ENCODE data around the gene ETS2.
"Not testable (repeated sequence)": the region's sequence is repeated elsewhere in the genome, so short reads cannot be mapped to it uniquely, and the experiment has no call there.

ETS2 gene

GRCh38 chr21:38831526-38832467 lies 26.1 kb downstream of the ETS2 start:
- DNase-seq (ENCODE audit: low read depth): peak; percentile 100
- no peak overlapping the region for H3K4me3 ChIP-seq (ENCODE audit: low read depth, low read length)

DNA sequence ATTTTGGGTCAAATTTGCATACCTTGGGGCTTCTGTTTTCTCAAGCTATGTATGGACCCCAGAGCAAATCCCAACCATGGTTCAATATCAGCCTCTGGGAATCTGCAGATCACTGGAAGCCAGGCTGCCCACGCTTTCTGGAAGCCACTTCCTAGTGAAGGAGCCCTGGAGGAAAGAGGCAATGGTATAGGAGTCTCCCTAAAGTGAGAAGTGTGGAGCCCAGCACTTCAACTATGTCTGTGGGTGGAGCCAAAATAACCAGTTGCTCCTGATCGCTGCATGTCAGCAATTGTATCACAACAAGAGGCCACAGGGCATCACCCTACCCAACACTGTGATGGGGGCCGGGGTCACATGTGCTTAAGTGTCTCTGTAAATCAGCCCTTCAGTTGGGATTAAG lies 26.9 kb downstream of the ETS2 start:
- no peak overlapping the region for H3K4me3 ChIP-seq (ENCODE audit: low read depth, low read length)
- DNase-seq (ENCODE audit: low read depth): no peak

DNA sequence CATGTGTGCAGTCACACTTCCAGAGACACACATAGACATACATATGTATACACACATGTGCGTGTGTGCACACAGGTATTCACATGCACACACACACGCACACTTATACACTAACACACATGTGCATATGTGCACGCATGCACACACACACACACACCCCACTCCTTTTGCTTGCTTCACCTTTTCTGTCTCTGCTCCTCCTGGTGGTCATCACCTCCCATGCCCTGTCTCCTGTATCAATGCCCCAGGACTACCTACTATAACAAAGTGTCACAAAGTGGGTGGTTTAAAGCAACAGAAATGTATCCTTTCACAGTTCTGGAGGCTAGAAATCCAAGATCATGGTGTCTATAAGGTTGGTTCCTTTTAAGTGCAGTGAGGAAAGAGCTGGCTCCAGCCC lies 27.4 kb downstream of the ETS2 start:
- no peak for DNase-seq (ENCODE audit: low read depth)
- H3K4me3 ChIP-seq (ENCODE audit: low read depth, low read length): no peak overlapping the region

- DNase-seq (ENCODE audit: low read depth): no peak
- H3K4me3 ChIP-seq (ENCODE audit: low read depth, low read length): no peak overlapping the region
Observed at GRCh38 chr21:38834725-38835124, 29.0 kb downstream of the ETS2 start.

GRCh38 chr21:38837806-38838461 lies 32.2 kb downstream of the ETS2 start:
- H3K4me3 ChIP-seq (ENCODE audit: low read depth, low read length): no peak overlapping the region

GRCh38 chr21:38838598-38839327 lies 33.0 kb downstream of the ETS2 start:
- no peak overlapping the region for H3K4me3 ChIP-seq (ENCODE audit: low read depth, low read length)
- DNase-seq (ENCODE audit: low read depth): no peak

More at GRCh38 chr21:38837806-38838461, 32.2 kb downstream of the ETS2 start:
- DNase-seq (ENCODE audit: low read depth): no peak

- peak; percentile 92 for DNase-seq (ENCODE audit: low read depth)
- no peak overlapping the region for H3K4me3 ChIP-seq (ENCODE audit: low read depth, low read length)
Observed at GRCh38 chr21:38839328-38840286, 33.9 kb downstream of the ETS2 start.

DNA sequence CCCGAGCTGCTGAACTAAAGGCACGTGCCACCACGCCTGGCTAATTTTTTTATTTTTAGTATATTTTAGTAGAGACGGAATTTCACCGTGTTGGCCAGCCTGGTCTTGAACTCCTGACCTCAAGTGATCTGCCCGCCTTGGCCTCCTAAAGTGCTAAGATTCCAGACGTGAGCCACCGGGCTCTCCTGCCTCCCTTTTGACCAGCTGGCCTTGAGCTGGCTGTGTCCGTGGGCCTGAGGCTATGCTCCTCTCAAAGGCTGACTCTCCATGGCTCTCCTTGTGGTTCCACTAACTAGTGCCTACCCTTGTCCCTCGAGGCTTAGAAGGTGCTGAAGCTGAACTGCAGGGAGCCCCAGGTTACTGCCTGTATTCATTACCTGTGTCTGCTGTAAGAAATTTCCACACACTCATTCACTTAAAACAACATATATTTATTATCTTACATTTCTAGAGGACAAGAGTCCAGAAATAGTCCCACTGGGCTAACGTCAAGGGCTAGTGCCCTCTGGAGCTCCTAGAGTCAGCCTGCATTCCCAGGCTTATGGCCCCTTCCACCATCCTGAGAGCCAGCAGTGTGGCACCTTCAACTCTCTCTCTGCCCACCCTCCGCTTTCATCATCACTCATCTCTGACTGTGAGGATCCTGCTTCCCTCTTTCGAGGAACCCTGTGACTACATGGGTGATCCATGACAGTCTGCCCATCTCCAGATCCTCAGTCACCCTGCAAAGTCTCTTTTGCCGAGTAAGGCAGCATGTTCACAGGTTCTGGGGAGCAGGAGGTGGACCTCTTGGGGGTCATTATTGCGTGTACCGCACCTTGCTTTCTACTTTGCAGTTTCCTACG lies 34.9 kb downstream of the ETS2 start:
- no peak overlapping the region for H3K4me3 ChIP-seq (ENCODE audit: low read depth, low read length)
- no peak for DNase-seq (ENCODE audit: low read depth)

- H3K4me3 ChIP-seq (ENCODE audit: low read depth, low read length): no peak overlapping the region
- no peak for DNase-seq (ENCODE audit: low read depth)
Observed at GRCh38 chr21:38841472-38841871, 35.7 kb downstream of the ETS2 start.

- no peak for DNase-seq (ENCODE audit: low read depth)
- H3K4me3 ChIP-seq (ENCODE audit: low read depth, low read length): no peak overlapping the region
Observed at GRCh38 chr21:38842079-38842478, 36.4 kb downstream of the ETS2 start.

DNA sequence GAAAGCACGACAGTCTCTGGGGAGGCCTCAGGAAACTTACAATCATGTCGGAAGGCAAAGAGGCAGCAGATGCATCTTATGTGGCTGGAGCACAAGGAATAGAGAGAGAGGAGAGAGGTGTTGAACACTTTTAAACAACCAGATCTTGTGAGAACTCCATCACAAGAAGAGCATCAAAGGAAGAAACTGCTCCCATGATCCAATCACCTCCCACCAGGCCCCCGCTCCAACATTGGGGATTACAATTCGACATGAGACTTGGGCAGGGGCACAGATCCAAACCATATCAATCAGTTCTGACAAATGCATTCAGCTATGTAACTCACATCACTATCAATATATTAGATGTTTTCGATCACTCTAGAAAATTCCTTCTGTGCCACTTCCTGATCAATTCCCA lies 37.6 kb downstream of the ETS2 start:
- H3K4me3 ChIP-seq (ENCODE audit: low read depth, low read length): no peak overlapping the region
- no peak for DNase-seq (ENCODE audit: low read depth)

DNA sequence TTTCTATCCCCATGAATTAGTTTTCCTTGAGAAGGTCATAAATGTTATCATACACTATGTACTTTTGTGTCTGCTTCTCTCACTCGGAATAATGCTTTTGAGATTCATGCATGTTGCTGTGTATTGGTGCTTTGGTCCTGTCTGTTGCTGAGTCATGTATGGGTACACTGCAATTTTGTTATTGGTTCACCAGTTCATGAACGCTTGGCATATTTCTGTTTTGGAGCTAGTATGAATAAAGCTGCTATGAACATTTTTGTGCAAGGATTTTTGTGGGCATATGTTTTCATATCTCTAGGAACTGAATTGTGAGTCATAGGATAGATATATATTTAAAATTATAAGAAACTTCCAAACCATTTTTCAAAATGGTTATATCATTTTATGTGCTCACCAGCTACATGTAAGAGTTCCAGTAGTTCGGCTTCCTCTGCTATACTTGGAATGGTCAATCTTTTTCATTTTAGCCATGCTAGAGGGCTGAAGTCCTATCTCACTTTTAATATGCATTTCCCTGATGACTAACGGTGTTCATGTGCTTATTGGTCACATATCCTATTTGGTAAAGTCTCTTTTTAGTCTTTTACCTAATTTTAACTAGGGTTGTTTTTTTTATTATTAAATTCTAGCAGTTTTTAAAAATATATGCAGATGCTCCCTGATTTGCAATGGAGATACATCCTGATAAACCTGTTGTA lies 38.2 kb downstream of the ETS2 start:
- H3K4me3 ChIP-seq (ENCODE audit: low read depth, low read length): no peak overlapping the region
- DNase-seq (ENCODE audit: low read depth): no peak

DNA sequence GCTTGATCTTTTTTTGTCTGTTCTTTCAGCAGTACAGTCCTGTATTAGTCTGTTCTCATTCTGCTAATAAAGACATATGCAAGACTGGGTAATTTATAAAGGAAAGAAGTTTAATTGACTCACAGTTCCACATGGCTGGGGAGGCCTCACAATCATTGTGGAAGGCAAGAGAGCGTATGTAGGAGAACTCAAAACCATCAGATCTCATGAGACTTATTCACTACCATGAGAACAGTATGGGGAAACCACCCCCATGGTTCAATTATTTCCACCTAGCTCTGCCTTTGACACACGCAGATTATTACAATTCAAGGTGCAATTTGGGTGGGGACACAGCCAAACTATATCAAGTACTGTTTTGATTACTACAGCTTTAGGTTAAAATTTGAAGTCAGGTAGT lies 39.6 kb downstream of the ETS2 start:
- H3K4me3 ChIP-seq (ENCODE audit: low read depth, low read length); DNase-seq (ENCODE audit: low read depth): not testable (repeated sequence)

- no peak for DNase-seq (ENCODE audit: low read depth)
- H3K4me3 ChIP-seq (ENCODE audit: low read depth, low read length): no peak overlapping the region
Observed at GRCh38 chr21:38847556-38847955, 41.8 kb downstream of the ETS2 start.

DNA sequence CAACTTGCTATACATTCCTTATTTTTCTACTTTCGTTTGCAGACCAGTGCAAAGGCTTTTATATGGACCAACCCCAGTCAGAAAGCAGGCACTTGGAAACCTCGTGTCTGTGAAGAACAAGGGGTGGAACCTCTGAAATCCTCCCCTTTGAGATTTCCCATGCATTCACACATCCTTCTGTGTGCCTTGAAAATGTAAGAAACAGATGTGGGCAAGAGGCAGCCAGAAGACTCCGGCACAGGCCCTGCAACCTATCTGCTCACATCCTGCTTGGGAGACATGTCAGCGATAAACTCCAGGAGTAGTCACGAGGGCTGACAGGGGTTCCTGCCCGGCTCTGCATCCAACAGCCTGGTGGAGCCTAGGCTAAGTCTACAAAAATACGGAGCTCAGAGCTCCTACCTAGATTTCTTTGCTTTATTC lies 42.5 kb downstream of the ETS2 start:
- no peak overlapping the region for H3K4me3 ChIP-seq (ENCODE audit: low read depth, low read length)
- no peak for DNase-seq (ENCODE audit: low read depth)

DNA sequence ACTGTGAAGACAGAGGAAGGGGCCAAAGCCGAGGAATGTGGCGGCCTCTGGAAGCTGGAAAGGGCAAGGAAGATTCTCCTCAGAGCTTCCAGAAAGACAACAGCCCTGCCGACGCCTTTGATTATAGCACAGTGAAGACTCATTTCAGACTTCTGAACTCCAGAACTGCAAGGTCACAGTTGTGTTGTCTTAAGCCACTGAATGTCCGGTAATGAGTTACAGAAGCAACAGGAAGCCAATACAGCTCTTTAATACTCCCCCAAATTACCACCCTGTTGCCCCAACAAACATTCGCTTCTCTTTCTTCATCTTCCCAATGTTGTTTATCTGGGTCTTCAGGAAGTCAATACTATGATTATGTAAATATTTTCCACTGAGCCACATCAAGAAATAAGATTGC lies 44.0 kb downstream of the ETS2 start:
- DNase-seq (ENCODE audit: low read depth): no peak
- H3K4me3 ChIP-seq (ENCODE audit: low read depth, low read length): no peak overlapping the region

DNA sequence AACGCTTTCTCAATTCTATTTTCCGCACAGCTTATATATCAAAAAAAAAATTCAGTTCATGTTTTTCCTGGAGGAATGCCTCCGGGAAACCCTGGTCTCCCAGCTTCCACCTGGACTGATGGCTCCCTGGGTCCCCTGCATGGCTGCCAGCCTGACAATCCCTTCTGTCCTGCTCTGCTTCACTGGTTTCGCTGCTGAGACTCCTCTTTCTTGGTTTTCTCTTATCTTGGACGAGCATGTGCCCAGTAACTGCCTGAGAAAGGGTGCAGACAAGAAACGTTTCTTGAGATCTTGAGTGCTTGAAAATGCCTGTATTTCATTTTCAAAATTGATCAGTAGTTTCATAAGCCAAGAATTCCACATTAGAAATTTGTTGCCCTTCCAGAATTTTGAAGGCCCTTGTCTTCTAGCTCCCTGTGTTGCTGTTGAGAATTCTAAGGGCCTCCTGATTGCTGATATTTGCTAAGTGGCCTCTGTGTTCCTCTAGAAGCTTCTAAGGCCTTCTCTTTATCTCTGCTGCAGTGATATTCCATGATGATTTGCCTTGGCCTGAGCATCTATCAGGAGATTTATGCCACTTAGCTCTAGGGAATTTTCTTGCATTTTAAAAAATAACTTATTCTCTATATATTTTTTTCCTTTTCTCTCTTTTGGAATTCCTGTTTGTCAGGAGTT lies 44.7 kb downstream of the ETS2 start:
- no peak overlapping the region for H3K4me3 ChIP-seq (ENCODE audit: low read depth, low read length)
- DNase-seq (ENCODE audit: low read depth): no peak
